Measurements from ENCODE around the gene CERKL. TPM values are rescaled to one million over a fixed set of nuclear protein-coding genes. Genes with fewer than 3 reads are reported as not detected.

The CERKL gene
- total RNA-seq, 1 donor from 2014 or later, result not detected

DNA sequence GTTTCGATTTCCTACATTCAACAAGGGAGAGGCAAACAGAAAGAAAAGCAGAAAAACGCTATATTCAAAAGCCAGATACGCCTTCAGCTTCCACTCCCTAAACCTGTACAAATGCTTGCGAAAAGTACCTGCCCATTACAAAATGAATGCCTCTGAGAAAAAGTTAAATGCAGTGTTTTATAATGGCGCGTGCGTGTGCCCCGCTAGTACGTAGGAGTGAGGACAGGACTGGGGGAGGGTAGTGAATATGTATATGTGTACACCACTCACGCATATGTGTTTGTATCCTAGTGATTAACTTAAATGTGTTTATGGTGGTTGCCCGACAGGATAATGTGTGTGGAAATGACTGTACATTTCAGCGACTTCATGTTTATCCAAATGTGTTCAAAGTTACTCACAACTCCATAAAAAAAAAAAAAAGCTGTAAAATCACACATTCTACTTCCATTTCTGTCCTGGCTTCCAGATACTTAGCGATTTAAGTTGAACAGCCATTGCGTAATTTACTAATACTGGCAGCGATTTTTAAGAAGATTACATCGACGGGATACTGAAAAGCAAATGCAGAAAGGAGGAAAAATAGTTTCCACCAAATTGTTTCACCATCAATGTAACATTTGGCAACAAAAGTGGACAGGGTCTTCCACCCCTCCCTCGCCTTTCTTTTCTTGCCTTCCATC is 22.1 kb upstream of the CERKL start:
- DNase-seq (ENCODE audit: low read depth), result no peak

DNA sequence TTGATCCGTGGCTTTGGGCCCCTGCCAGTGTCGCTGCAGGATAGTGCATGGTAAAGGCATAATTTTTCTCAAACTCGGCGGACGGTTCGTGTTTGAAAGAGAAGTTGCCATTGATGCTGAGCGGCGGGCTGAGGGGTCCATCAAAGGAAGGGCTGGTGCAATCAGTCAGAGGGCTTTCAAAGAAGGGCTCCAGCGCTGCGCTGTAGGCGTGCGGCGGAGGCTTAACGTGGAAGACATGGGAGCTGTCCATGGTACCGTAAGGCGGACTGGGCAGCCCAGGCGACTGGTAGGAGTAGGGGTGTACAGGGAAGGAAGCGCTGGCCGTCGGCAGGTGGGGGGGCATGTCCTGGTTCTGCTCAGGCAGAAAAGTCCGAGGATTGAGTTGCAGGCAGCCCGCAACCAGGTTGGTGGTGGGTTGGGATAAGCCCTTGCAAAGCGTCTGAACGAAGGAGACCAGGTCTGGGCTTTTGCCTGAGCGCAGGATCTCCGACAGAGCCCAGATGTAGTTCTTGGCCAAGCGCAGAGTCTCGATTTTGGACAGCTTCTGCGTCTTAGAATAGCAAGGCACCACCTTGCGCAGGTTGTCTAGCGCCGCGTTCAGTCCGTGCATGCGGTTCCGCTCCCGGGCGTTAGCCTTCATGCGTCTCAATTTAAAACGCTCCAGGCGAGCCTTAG is 21.1 kb upstream of the CERKL start:
- peak; percentile 45 for DNase-seq (ENCODE audit: low read depth)

DNA sequence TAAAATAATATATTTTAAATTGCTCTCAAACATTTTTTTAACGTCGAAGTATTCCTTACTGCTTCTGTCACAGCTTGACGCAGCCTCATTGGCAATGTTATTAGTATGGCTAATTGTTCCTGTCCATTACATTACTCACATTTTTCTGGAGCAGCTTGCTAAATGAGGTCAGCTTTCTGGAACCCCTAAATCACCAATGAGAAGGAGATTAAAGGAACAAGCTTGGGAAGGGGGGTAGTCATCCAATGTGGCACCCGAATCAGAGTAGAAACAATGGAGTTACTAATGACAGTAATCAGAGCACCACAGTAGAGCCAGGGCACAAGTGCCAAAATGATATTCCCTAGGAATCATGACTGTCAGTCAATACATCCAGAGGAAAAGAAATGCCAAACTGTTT is 18.3 kb upstream of the CERKL start:
- no peak for DNase-seq (ENCODE audit: low read depth)

DNA sequence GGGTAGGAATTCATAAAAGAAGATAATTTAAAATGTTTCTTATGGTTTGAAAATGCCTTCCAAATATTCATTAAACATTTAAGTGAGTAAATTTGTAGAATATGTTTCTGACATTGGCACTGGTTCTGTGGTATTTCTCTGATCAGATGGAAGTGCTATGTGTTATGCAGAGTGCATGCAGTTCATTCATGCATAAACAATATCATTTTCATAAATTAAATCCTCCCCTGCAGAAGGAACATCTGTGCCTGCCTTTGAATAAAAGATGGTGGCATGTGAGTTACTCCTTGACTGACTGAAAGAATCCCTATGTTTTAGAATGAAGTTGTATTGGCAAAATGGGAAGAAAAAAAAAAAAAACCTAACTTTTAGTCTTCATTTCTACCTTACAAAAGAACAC is 17.6 kb upstream of the CERKL start:
- no peak for DNase-seq (ENCODE audit: low read depth)

DNA sequence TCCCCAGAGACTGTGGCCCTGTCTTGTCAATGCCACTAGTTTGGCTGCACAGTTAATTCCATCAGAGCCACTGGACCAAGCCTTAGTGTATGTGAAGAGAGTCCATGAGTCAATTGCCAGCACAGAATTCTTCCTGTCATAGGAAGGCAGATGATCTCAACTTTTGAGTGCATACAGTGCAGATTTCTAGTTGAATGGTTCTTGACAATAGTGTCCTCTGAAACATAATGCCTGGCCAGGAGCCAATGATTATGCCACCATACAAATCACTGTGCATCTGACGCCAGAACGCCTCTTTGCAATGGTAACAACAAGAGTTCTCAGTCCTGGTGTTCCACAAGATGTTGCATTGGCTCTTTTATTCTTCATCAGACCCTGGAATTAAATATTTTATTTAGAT is 16.3 kb upstream of the CERKL start:
- no peak for DNase-seq (ENCODE audit: low read depth)

DNA sequence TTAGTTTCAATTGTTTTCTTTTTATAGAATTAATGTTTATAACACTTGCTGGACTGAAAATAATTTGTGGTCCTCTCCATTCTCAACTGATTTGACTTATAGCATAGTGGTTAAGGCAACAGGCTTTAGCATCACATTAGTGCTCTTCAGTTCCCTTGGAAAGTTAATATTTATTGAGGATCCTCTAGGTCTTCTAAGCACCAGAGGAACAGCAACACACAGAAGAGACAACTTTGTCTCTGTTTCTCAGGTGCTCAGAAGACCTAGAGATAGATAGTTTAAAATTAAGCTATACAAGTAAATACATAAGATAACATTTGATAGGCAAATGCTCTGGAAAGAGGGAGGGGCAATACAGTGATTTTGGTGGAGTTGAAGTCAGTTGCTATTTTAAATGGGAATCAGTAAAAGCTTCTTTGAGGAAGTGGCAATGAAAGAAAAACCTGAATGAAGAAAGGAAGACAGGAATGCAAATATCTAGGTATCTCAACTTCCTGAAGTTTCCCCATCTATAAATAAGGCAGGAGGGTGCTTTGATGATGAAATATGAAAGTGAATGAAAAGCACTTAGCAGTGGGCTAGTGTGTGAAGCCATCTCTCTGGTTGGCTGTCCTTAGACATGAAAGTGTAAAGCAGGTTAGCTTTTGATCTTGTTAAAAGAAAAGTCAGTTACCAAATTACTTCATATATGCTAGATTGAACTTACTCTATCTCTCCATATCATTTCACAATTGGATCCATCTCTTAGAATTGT is 15.5 kb upstream of the CERKL start:
- DNase-seq (ENCODE audit: low read depth), result no peak

DNA sequence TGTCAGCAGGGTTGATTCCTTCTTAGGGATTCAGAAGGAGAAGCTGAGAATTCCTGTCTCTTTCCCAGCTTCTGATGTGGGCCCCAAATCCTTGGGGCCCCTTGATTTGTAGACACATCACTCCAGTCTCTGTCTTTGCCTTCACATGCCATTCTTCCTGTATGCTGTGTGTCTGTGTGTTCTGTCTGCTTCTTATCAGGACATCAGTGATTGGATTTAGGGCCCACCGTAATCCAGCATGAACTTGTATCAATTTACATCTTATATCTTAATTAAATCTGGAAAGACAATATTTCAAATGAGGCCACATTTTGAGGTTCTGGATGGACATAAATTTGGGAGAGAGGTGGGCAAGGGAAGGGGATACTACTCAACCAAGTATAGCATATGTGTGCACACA is 13.7 kb upstream of the CERKL start:
- DNase-seq (ENCODE audit: low read depth), result no peak

DNA sequence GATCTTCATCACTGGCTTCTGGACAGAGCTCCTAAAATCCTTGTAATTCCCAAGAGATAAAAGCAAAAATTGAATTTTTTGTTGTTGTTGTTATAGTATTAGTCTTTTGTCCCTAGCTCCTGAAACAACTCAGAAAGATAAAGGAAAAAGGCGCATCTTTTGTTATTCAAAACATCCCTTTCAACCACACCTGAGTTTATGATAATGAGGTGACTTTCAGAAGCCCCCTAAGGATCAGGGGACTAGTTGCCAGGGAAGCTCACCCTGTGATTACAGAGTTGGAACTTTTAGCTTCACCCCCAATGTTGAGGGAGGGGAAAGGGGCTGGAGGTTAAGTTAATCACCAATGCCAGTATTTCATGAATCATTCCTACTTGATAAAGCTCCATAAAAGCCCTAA is 10.3 kb upstream of the CERKL start:
- no peak for DNase-seq (ENCODE audit: low read depth)

DNA sequence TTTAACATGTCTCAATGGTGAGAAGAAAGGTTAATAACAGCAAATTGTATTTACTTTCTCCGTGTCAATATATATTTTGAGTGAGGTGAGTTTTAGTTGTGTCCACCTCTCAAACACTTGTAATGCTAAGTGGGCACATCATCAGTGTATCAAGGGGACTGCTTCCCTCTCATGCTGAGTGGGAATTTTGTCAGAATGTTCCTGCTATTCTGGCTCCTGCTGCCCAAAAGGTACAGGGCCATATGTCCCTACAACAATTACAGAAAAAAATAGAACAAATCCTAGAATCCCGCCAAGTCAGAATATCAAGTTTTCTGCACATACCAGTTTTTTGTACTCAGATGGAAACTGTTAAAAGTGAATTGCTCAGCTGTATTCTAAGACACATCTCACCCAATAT is 5.4 kb upstream of the CERKL start:
- DNase-seq (ENCODE audit: low read depth), result no peak

DNA sequence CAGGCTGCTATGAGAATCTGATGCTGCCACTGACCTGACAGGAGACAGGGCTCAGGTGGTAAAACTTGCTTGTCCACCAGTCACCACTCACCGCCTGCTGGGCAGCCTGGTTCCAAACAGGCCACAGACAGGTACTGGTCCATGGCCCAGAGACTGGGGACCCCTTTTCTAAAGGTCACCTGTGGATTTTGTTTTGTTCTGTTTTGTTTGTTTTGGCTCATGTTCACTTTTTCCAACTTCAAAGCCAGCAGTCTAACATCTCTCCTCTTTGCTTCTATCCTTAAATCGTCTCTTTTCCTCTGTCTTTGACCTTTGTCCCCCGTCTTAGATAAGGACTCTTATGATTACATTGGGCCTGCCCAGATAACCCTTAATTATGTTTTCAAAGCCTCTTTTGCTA is 3.3 kb upstream of the CERKL start:
- no peak for DNase-seq (ENCODE audit: low read depth)

DNA sequence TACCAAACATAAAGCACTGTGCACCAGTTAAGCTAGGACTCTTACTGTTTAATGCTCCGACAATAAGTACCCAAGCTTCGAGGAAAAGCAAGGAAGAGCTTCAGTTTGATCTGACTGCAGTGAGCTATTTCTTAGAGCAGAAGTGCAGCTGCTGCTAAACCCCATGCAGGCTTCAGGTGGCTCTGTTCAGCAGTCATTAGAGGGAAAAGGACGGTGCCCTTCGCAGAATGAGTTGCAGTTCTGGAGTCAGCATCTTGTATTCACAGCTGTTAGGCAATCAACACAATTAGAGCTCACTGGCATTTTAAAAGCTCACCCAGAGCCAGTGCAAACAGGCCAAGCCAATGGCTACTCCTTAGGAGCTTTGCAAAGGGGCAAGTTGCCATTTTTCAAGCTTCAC is 1.5 kb upstream of the CERKL start:
- DNase-seq (ENCODE audit: low read depth), result no peak

DNA sequence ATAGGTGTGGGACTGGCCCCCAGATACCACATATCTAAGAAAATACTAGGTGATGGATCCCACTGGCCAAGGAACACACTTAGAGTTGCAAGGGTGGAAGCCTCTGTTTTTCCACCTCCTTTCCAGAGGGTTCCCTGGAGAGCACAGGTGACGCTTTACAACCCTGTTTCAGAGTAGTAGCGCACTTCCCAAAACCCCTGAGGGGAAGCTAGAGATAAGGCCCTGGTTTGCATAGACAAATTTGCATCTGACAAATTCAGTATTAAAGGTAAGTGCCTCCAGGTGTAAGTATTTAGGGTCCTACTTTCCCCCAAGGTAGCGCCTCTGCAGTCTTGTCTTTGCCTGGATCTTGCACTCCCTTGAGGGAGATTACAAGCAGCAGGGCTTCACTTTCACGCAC is 474 bp upstream of the CERKL start:
- DNase-seq (ENCODE audit: low read depth), result no peak

DNA sequence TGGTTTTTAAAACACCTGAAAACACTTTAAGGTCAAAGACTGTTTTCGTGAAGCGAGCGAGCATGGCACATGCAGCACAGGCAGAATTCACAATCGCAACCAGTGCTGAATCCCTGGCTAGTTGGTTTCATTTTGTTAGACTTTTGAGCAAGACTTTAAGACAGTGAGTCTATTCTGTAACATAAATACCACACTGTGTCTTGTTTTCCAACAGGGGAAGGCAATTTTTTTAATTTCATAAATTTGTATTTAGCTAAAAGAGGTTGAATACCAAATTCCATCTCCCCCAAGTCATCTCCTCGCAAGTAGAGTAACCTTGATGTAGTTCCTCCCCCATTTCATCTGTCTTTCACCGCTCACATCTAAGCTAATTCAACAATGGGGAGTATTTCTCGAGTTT is 1.4 kb downstream of the CERKL start:
- no peak for DNase-seq (ENCODE audit: low read depth)

DNA sequence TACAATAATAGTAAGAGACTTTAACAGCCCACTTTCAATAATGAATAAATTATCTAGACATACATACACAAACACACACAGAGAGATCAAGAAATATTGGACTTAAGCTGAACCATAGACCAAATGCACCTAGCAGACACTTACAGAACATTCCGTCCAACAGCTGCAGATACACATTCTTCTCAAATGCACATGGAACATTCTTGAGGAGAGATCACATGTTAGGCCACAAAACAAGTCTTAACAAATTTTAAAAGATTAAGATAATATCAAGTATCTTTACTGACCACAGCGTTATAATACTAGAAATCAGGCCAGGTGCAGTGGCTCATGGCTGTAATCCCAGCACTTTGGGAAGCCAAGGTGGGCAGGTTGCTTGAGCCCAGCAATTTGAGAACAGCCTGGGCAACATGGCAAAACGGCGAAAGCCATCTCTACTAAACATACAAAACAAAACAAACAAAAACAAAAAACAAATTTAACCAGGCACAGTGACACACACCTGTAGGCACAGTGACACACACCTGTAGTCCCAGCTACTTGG is 7.4 kb downstream of the CERKL start:
- DNase-seq (ENCODE audit: low read depth), result peak; percentile 10

DNA sequence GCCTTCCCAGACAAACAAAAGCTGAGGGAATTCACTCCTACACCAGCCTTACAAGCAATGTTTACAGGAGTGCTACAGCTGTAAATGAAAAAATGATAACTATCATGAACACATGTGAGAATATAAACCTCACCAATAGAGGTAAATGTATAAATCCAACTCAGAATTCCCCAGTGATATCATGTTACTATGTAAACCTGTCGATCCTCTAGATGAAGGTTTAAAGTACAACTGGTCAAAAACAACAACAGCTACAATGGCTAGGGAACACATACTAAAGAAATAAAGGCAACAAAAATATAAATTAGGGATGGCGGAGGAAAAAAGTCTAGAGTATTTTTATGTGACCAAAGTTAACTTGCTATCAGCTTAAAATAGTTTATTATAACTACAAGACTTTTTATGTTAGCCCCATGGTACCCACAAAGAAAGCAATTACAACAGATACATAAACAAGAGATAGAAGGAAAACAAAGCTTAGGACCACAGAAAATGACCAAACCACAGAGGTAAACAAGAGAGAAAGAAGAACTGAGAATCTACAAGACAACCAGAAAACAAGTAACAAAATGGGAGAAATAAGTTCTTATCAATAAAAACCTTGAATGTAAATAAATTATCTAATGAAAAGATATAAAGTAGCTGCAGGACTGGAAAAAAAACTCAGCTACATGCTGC is 8.3 kb downstream of the CERKL start:
- DNase-seq (ENCODE audit: low read depth), result no peak

DNA sequence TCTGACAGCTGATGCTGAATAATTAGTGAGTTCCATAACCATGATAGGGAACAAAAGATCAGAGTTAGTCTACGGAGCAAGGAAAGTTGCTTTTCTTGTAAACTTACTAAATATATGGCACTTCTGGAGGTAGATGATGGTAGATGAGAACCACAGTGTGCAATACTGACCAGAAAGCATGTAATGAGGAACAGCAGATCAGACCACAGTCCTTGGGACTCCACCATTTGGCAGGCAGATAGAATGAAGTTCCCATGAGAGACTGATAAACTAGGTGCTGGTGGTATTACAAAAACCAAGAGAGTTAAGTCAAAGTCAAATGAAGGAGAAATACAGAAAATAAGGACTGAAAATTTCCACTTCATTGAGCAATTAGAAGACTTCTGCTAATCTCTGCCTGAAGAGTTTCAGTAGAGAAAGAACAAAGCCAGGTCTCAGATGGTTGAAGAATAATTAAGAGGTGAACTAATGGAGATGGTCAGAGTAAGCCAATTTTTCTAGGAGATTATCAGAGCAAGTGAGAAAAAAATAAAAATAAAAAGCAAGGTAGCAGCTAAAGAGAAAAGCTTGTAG is 10.4 kb downstream of the CERKL start:
- no peak for DNase-seq (ENCODE audit: low read depth)

DNA sequence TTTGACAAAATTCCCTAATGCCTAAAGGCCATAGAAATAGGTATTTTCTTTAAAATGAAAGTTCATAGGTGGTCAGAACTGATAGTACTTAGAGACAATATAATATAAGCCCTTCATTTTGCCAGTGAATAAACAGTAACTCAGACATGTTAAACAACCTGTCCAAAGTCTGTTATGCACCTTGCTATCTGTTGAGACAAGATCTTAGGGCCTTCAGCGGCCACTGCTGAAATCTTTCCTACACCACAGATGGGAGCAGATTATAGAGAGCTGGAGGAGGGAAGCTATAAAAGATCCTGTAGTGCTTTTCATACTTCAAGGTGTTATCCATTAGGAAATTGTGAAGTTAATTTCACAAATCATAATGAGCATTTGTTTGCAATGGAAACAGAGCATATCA is 13.8 kb downstream of the CERKL start:
- DNase-seq (ENCODE audit: low read depth), result no peak

DNA sequence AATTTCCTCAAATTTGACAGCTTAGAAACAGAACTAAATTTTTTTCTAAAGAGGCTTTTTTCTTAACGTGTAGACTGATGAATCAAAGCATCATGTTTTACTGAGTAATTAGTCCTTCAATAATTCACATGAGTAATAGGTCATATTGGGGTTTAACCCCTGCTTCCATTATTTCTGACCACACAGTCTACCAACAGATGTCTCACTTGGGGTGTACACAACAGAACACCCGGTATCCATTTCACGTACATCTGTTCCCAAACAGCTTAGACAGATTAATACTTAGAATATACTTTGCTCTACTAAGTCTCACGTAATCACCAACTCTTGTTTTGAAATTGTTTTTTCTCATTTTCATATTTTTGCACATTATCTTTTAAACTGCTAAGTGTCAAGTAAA is 14.8 kb downstream of the CERKL start:
- DNase-seq (ENCODE audit: low read depth), result peak; percentile 43

DNA sequence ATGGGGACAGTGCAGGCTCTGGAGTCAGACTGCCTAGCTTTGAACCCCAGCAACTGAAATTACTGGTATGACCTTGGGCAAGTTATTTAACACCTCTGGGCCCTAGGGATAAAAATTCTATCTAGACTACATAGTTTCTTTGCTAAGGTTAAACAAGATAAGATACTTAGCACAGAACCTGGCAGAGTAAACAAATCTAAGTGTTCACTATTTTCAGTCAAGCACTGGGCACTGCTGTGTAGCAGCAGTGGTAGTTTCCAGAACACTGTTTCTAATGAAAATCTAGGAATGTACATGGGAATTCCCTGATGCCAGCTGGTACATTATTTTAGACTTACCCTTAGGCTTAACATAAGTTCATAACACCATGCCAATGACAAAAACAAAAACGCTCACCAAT is 17.2 kb downstream of the CERKL start:
- no peak for DNase-seq (ENCODE audit: low read depth)

DNA sequence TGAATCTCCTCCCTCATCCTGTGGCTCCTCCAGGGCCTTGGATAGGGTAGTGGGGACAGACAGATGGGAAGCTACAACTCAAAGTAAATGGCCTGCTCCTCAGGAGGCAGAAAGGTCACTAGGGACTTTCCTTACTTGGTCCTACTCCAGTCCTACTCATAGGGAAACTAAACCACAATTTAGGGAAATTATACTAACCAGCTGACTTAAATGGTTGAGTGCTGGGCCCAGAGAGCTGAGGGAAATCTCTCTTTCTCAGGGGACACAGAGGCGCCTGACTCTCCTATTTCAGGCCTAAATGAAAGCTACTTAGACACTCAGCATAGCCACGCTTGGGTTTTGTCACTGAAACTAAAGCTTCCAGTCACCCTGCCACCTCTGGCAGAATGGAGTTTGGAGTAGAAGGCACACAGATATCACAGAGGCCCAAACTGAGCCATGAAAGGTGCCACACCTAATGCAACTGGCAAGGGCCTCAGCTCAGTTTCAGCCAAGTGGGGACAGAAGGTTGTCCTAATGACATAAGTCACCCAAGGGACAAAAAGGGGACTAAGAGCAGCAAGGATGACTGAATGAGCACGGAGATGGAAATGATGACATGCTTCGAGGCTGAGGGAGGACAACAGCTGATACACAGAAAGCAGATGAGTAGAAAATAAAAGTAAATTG is 24.0 kb downstream of the CERKL start:
- no peak for DNase-seq (ENCODE audit: low read depth)

All from myocyte (in vitro differentiated cells).